ENCODE results near the gene WDR18.
A peak's percentile ranks its signal among the peaks of the same experiment; 100 is the strongest.

Gene WDR18

GRCh38 chr19:945401-946252 lies 38.5 kb upstream of the WDR18 start:
- no peak for ATAC-seq
- Mint-ChIP-seq H3K4me3 (no peak overlapping the region), H3K27ac (peak overlapping the region in 1 of 2 donors; percentile 63), H3K27me3 (peaks cover 9% of the 10 kb centered on the region), H3K9me3 (no peaks in the 10 kb centered on the region), H3K4me1 (peaks cover 8% of the 10 kb centered on the region)
- DNase-seq, result no peak

DNA sequence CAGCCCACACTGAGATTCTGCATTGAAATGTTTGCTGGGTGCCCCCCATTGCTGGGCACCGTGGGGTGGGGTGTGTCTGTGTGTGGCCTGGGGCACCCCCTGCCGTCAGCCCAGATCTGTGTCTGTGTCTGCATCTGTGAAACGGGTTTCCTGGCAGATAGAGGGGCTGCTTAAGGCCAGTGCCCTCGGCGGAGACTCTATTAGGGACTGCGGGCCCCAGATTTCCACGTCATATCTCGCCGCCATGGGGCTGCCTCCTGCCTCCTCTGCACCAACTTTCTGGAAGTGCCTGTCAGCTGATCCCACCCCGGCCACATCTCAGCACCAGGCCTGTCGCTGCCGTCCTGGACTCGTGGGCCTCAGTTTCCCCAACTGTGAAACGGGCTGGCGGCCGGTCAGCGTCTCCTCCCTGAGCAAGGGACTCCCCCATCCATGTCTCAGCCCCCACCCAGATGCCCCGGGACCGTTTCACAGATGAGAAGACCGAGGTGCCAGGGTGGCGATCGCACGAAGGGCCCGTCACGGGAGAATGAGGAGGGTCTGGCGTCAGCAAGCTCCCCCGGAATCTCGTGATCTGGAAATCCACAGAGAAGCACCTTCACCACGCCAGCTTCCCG lies 36.9 kb upstream of the WDR18 start:
- no peak overlapping the region for H3K27ac Mint-ChIP-seq
- H3K9me3 Mint-ChIP-seq, result no peaks in the 10 kb centered on the region
- DNase-seq, result no peak
- H3K4me3 Mint-ChIP-seq, result no peak overlapping the region
- no peak for ATAC-seq
- H3K4me1 Mint-ChIP-seq, result no peaks in the 10 kb centered on the region
- no peaks in the 10 kb centered on the region for H3K27me3 Mint-ChIP-seq

- no peak overlapping the region for H3K27ac Mint-ChIP-seq
- no peaks in the 10 kb centered on the region for H3K27me3 Mint-ChIP-seq
- H3K9me3 Mint-ChIP-seq, result no peaks in the 10 kb centered on the region
- no peak for DNase-seq
- no peak overlapping the region for H3K4me3 Mint-ChIP-seq
- ATAC-seq, result no peak
- H3K4me1 Mint-ChIP-seq, result peaks cover 2% of the 10 kb centered on the region
Measured at GRCh38 chr19:947707-948539, 36.2 kb upstream of the WDR18 start.

GRCh38 chr19:948842-949496 lies 35.2 kb upstream of the WDR18 start:
- Mint-ChIP-seq H3K27ac (no peak overlapping the region), H3K4me3 (no peak overlapping the region), H3K9me3 (no peaks in the 10 kb centered on the region), H3K27me3 (no peaks in the 10 kb centered on the region), H3K4me1 (peaks cover 13% of the 10 kb centered on the region)
- DNase-seq, result no peak
- no peak for ATAC-seq

GRCh38 chr19:950352-951066 lies 33.6 kb upstream of the WDR18 start:
- Mint-ChIP-seq H3K27me3 (no peaks in the 10 kb centered on the region), H3K4me1 (peaks cover 20% of the 10 kb centered on the region), H3K9me3 (no peaks in the 10 kb centered on the region), H3K4me3 (no peak overlapping the region), H3K27ac (no peak overlapping the region)
- ATAC-seq (no peak), DNase-seq (no peak)

- no peak overlapping the region for H3K4me3 Mint-ChIP-seq
- ATAC-seq, result no peak
- peaks cover 20% of the 10 kb centered on the region for H3K4me1 Mint-ChIP-seq
- H3K9me3 Mint-ChIP-seq, result no peaks in the 10 kb centered on the region
- H3K27ac Mint-ChIP-seq, result no peak overlapping the region
- no peak for DNase-seq
- H3K27me3 Mint-ChIP-seq, result no peaks in the 10 kb centered on the region
Measured at GRCh38 chr19:952049-952679, 32.0 kb upstream of the WDR18 start.

- ATAC-seq (peak; percentile 37), DNase-seq (no peak)
- H3K27me3 Mint-ChIP-seq, result no peaks in the 10 kb centered on the region
- H3K27ac Mint-ChIP-seq, result peak overlapping the region in 1 of 2 donors; percentile 40
- H3K9me3 Mint-ChIP-seq, result no peaks in the 10 kb centered on the region
- no peak overlapping the region for H3K4me3 Mint-ChIP-seq
- H3K4me1 Mint-ChIP-seq, result peaks cover 20% of the 10 kb centered on the region
Measured at GRCh38 chr19:952680-953444, 31.3 kb upstream of the WDR18 start.

DNA sequence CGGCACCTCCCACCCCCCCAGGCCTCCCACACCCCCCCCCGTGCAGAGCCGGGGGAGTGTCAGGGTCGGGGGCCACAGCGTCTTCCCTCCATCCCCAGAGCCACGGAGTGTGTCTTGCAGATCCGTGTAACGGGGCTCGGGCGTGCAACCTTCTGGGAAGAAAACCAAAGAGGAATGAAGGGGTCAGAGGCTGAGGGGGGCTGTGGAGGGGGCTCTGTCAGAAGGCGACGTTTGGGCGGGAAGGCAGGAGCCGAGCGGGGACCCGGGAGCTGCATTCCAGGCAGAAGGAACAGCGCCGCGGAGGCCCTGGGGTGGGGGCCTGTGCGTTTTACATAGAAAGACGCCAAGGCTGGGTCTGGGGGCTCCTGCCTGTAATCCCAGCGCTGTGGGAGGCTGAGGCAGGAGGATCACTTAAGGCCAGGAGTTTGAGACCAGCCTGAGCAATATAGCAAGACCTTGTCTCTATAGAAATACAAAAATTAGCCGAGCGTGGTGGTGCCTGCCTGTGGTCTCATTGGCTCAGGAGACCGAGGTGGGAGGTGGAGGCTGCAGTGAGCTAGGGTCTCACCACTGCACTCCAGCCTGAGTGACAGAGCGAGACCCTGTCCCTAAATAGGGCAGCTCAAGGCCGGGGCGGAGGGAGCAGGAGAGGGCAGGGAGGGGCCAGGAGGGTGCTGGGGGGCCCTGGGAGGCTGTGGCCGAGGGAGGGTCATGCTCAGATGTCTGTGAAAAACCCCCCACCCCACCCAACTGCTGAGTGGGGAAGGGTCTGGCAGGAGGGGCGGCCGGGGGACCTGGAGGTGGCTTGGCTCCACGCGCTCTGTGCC lies 30.5 kb upstream of the WDR18 start:
- H3K27ac Mint-ChIP-seq, result no peak overlapping the region
- ATAC-seq, result no peak
- no peaks in the 10 kb centered on the region for H3K27me3 Mint-ChIP-seq
- no peaks in the 10 kb centered on the region for H3K9me3 Mint-ChIP-seq
- peaks cover 21% of the 10 kb centered on the region for H3K4me1 Mint-ChIP-seq
- no peak overlapping the region for H3K4me3 Mint-ChIP-seq
- DNase-seq, result no peak

- Mint-ChIP-seq H3K9me3 (no peaks in the 10 kb centered on the region), H3K4me1 (peaks cover 25% of the 10 kb centered on the region), H3K4me3 (no peak overlapping the region), H3K27me3 (no peaks in the 10 kb centered on the region), H3K27ac (no peak overlapping the region)
- no peak for ATAC-seq
- DNase-seq, result no peak
Measured at GRCh38 chr19:954272-954671, 29.9 kb upstream of the WDR18 start.

GRCh38 chr19:954672-955494 lies 29.3 kb upstream of the WDR18 start:
- Mint-ChIP-seq H3K4me1 (peaks cover 25% of the 10 kb centered on the region), H3K27me3 (no peaks in the 10 kb centered on the region), H3K4me3 (no peak overlapping the region), H3K27ac (no peak overlapping the region), H3K9me3 (no peaks in the 10 kb centered on the region)
- ATAC-seq, result no peak
- DNase-seq, result no peak

DNA sequence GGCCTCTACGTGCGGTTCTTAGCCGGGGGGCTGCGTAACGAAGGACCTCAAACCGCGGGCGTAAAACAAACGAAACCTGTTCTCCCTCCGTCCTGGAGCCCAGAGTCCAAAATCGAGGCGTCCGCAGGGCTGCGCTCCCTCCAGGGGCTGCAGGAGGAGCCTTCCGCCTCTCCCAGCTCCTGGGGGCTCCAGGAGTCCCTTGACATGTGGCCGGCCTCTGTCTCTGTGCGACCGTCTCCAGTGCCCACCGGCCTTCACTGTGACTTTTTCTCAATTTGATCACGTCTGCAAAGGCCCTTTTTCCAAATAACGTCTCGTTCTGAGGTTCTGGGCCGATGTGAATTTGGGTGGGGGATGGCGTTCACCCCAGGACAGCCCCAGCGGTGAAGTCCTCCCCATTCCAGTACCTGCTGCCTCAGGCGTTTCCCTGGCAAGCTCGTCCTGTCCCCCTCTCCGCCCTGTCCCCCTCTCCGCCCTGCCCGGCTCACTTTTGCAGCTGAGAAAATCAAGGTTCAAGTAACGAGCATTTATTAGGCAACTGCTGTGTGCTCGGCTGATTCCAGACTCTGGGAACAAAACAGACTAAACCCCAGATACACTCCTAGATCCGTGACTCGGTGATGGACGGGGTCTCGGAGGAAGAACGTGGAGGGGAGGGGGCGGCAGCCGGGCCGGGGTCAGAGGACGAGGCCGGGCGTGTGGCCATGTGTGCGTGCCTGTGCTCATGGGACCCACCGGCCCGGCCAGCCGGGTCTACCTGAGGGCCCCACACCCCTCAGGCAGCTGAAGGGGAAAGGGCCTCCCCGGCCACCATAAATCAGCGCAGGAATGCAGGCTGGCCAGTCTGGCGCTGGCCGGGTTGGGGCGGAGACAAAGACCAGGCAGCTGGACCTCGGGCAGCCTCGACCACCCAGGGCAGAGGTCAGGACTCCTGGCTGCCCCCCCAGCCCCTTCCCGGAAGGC lies 28.1 kb upstream of the WDR18 start:
- Mint-ChIP-seq H3K4me3 (no peak overlapping the region), H3K27ac (no peak overlapping the region), H3K9me3 (no peaks in the 10 kb centered on the region), H3K4me1 (peaks cover 25% of the 10 kb centered on the region), H3K27me3 (no peaks in the 10 kb centered on the region)
- DNase-seq (no peak), ATAC-seq (no peak)
